ENCODE measurements around the gene EIF2S2. TPM values are rescaled to one million over a fixed set of nuclear protein-coding genes. Genes with fewer than 3 reads are reported as not detected.
"Not testable (repeated sequence)": the region's sequence is repeated elsewhere in the genome, so short reads cannot be mapped to it uniquely, and the experiment has no call there.

Gene EIF2S2
- 114 and 141 TPM in 2 replicates for total RNA-seq (2014; rRNA removed; shearing (Covaris generic))

- peak; percentile 96 to 98 for DNase-seq (ENCODE audit: low read depth in 1 of 2, low spot score in 2 of 2)
- no peaks in the 10 kb centered on the region for H3K27me3 ChIP-seq (replicated peaks)
- peak within 1 kb of the TSS; percentile 89 for H3K27ac ChIP-seq
- H3K36me3 ChIP-seq, result peaks cover 39% of the 10 kb centered on the region
- no peaks in the 10 kb centered on the region for H3K9me3 ChIP-seq (replicated peaks)
- peaks cover 7% of the 10 kb centered on the region for H3K4me1 ChIP-seq (replicated peaks)
- H3K4me3 ChIP-seq, result peak within 1 kb of the TSS; percentile 89
Observed at GRCh38 chr20:34111702-34112599, at the start of gene EIF2S2. Gene EIF2S2 (minus strand): TSS chr20:34112243. CDS start chr20:34112110, 133 bp downstream.

- not testable (repeated sequence) for H3K4me3 ChIP-seq; DNase-seq (ENCODE audit: low read depth in 1 of 2, low spot score in 2 of 2); H3K27me3 ChIP-seq (replicated peaks)
Observed at GRCh38 chr20:34157697-34158096, 45.7 kb upstream of the EIF2S2 start.

GRCh38 chr20:34155836-34156235 is 43.8 kb upstream of the EIF2S2 start:
- no peak overlapping the region for H3K27ac ChIP-seq
- H3K36me3 ChIP-seq, result no peaks in the 10 kb centered on the region
- no peaks in the 10 kb centered on the region for H3K4me1 ChIP-seq (replicated peaks)
- no peaks in the 10 kb centered on the region for H3K27me3 ChIP-seq (replicated peaks)
- H3K9me3 ChIP-seq (replicated peaks), result no peaks in the 10 kb centered on the region
- no peak for DNase-seq (ENCODE audit: low read depth in 1 of 2, low spot score in 2 of 2)
- H3K4me3 ChIP-seq, result no peak overlapping the region

More at GRCh38 chr20:34157697-34158096, 45.7 kb upstream of the EIF2S2 start:
- not testable (repeated sequence) for H3K4me1 ChIP-seq (replicated peaks); H3K9me3 ChIP-seq (replicated peaks); H3K27ac ChIP-seq; H3K36me3 ChIP-seq

GRCh38 chr20:34153169-34153568 is 41.1 kb upstream of the EIF2S2 start:
- H3K27me3 ChIP-seq (replicated peaks); H3K36me3 ChIP-seq; H3K27ac ChIP-seq; H3K4me1 ChIP-seq (replicated peaks); DNase-seq (ENCODE audit: low read depth in 1 of 2, low spot score in 2 of 2); H3K9me3 ChIP-seq (replicated peaks); H3K4me3 ChIP-seq: not testable (repeated sequence)

- not testable (repeated sequence) for H3K27me3 ChIP-seq (replicated peaks); H3K9me3 ChIP-seq (replicated peaks); H3K4me1 ChIP-seq (replicated peaks); H3K27ac ChIP-seq; H3K4me3 ChIP-seq; H3K36me3 ChIP-seq; DNase-seq (ENCODE audit: low read depth in 1 of 2, low spot score in 2 of 2)
Observed at GRCh38 chr20:34152073-34152472, 40.0 kb upstream of the EIF2S2 start.

- Histone ChIP-seq H3K36me3 (no peaks in the 10 kb centered on the region), H3K4me1 (replicated peaks) (no peaks in the 10 kb centered on the region), H3K27ac (no peak overlapping the region), H3K9me3 (replicated peaks) (no peaks in the 10 kb centered on the region), H3K27me3 (replicated peaks) (peaks cover 4% of the 10 kb centered on the region; the same call in 1 of the 2 replicates), H3K4me3 (no peak overlapping the region)
- DNase-seq (ENCODE audit: low read depth in 1 of 2, low spot score in 2 of 2), result no peak
Observed at GRCh38 chr20:34150306-34151000, 38.4 kb upstream of the EIF2S2 start.

- Histone ChIP-seq H3K4me3 (no peak overlapping the region), H3K9me3 (replicated peaks) (no peaks in the 10 kb centered on the region), H3K4me1 (replicated peaks) (no peaks in the 10 kb centered on the region), H3K27ac (no peak overlapping the region), H3K27me3 (replicated peaks) (peaks cover 4% of the 10 kb centered on the region; the same call in 1 of the 2 replicates), H3K36me3 (no peaks in the 10 kb centered on the region)
- no peak for DNase-seq (ENCODE audit: low read depth in 1 of 2, low spot score in 2 of 2)
Observed at GRCh38 chr20:34145280-34145819, 33.3 kb upstream of the EIF2S2 start.

- no peak overlapping the region for H3K4me3 ChIP-seq
- H3K27ac ChIP-seq, result no peak overlapping the region
- H3K27me3 ChIP-seq (replicated peaks), result no peaks in the 10 kb centered on the region
- no peaks in the 10 kb centered on the region for H3K36me3 ChIP-seq
- DNase-seq (ENCODE audit: low read depth in 1 of 2, low spot score in 2 of 2), result no peak
- no peaks in the 10 kb centered on the region for H3K9me3 ChIP-seq (replicated peaks)
- no peaks in the 10 kb centered on the region for H3K4me1 ChIP-seq (replicated peaks)
Observed at GRCh38 chr20:34143951-34144350, 31.9 kb upstream of the EIF2S2 start.

GRCh38 chr20:34142121-34142520 is 30.1 kb upstream of the EIF2S2 start:
- Histone ChIP-seq H3K36me3 (no peaks in the 10 kb centered on the region), H3K4me3 (no peak overlapping the region), H3K27me3 (replicated peaks) (no peaks in the 10 kb centered on the region), H3K9me3 (replicated peaks) (no peaks in the 10 kb centered on the region), H3K4me1 (replicated peaks) (no peaks in the 10 kb centered on the region), H3K27ac (no peak overlapping the region)
- no peak for DNase-seq (ENCODE audit: low read depth in 1 of 2, low spot score in 2 of 2)

GRCh38 chr20:34141293-34141692 is 29.2 kb upstream of the EIF2S2 start:
- DNase-seq (ENCODE audit: low read depth in 1 of 2, low spot score in 2 of 2), result no peak
- H3K27me3 ChIP-seq (replicated peaks), result no peaks in the 10 kb centered on the region
- H3K27ac ChIP-seq, result no peak overlapping the region
- H3K36me3 ChIP-seq, result no peaks in the 10 kb centered on the region
- H3K4me3 ChIP-seq, result no peak overlapping the region
- H3K4me1 ChIP-seq (replicated peaks), result no peaks in the 10 kb centered on the region
- H3K9me3 ChIP-seq (replicated peaks), result no peaks in the 10 kb centered on the region

GRCh38 chr20:34135525-34136275 is 23.7 kb upstream of the EIF2S2 start:
- not testable (repeated sequence) for H3K4me3 ChIP-seq; H3K27me3 ChIP-seq (replicated peaks); H3K27ac ChIP-seq; H3K36me3 ChIP-seq; DNase-seq (ENCODE audit: low read depth in 1 of 2, low spot score in 2 of 2); H3K4me1 ChIP-seq (replicated peaks); H3K9me3 ChIP-seq (replicated peaks)

- H3K4me1 ChIP-seq (replicated peaks); H3K27me3 ChIP-seq (replicated peaks); H3K4me3 ChIP-seq; H3K36me3 ChIP-seq; H3K9me3 ChIP-seq (replicated peaks); H3K27ac ChIP-seq; DNase-seq (ENCODE audit: low read depth in 1 of 2, low spot score in 2 of 2): not testable (repeated sequence)
Observed at GRCh38 chr20:34133365-34133860, 21.4 kb upstream of the EIF2S2 start.

GRCh38 chr20:34132943-34133342 is 20.9 kb upstream of the EIF2S2 start:
- H3K9me3 ChIP-seq (replicated peaks); DNase-seq (ENCODE audit: low read depth in 1 of 2, low spot score in 2 of 2); H3K4me3 ChIP-seq; H3K36me3 ChIP-seq; H3K27ac ChIP-seq; H3K27me3 ChIP-seq (replicated peaks); H3K4me1 ChIP-seq (replicated peaks): not testable (repeated sequence)

Measured in SJSA1 (cell line).